HL-60 (cell line): ENCODE data around the gene PROZ.

ENCODE experiments used
- DNase-seq, 2 experiments: peaks; one replicate each; pipeline ENCODE4 v3.0.0-alpha.2; 2010 to 2020; ENCODE audit warnings: low read depth in 1 of 2, low spot score in 1 of 2
- H3K27ac ChIP-seq: fragments of 250-450 bp; sonication (Bioruptor Pico); replicated peaks from 2 replicates; pipeline ENCODE4 v1.5.1; 2020; ENCODE audit warnings: mild to moderate bottlenecking, moderate library complexity
- H3K27me3 ChIP-seq: fragments of 250-450 bp; sonication (Bioruptor Pico); 2 replicates; pipeline ENCODE4 v1.5.1; 2021; ENCODE audit warnings: mild to moderate bottlenecking, moderate library complexity; ENCODE audit not compliant: insufficient read depth, poor library complexity, severe bottlenecking
- H3K4me3 ChIP-seq: replicated peaks from 2 replicates; pipeline ENCODE4 v1.5.1; 2011; ENCODE audit warnings: mild to moderate bottlenecking, control low read depth, low read length; ENCODE audit not compliant: insufficient read depth
- CTCF ChIP-seq: IDR thresholded peaks from one replicate; pipeline ENCODE4 v1.5.1; 2011; ENCODE audit warnings: low read length, control low read depth, inconsistent platforms; ENCODE audit not compliant: insufficient read depth
- GABPA ChIP-seq: IDR thresholded peaks from 2 replicates; pipeline ENCODE4 v1.6.1; 2012; ENCODE audit warnings: low read depth
- POLR2AphosphoS5 ChIP-seq: IDR thresholded peaks from 2 replicates; pipeline ENCODE4 v1.6.1; 2012; ENCODE audit warnings: low read depth
- REST ChIP-seq: IDR thresholded peaks from 2 replicates; pipeline ENCODE4 v1.6.1; 2012; ENCODE audit warnings: low read depth; ENCODE audit not compliant: insufficient replicate concordance
- SPI1 ChIP-seq: IDR thresholded peaks from 2 replicates; pipeline ENCODE4 v1.6.1; 2012; ENCODE audit warnings: low read depth, mild to moderate bottlenecking, borderline replicate concordance

PROZ gene

GRCh38 chr13:113149711-113150549, 8.5 kb upstream of the PROZ start:
- TF ChIP-seq REST = no peak
- TF ChIP-seq POLR2AphosphoS5 = no peak
- no peak for TF ChIP-seq GABPA
- TF ChIP-seq CTCF = no peak
- no peak for TF ChIP-seq SPI1
- no peaks in the 10 kb centered on the region for H3K27me3 ChIP-seq
- no peak overlapping the region for H3K27ac ChIP-seq
- DNase-seq = no peak
- no peak overlapping the region for H3K4me3 ChIP-seq

- TF ChIP-seq GABPA (no peak), CTCF (no peak), REST (no peak), SPI1 (no peak), POLR2AphosphoS5 (no peak)
- H3K4me3 ChIP-seq = no peak overlapping the region
- DNase-seq = no peak
- H3K27me3 ChIP-seq = no peaks in the 10 kb centered on the region
- no peak overlapping the region for H3K27ac ChIP-seq
Measured at GRCh38 chr13:113150550-113151365, 7.7 kb upstream of the PROZ start.

- Histone ChIP-seq H3K27ac (no peak overlapping the region), H3K27me3 (no peaks in the 10 kb centered on the region), H3K4me3 (no peak overlapping the region)
- TF ChIP-seq POLR2AphosphoS5 = no peak
- TF ChIP-seq CTCF = no peak
- TF ChIP-seq GABPA = no peak
- no peak for TF ChIP-seq REST
- no peak for TF ChIP-seq SPI1
- DNase-seq = no peak
Measured at GRCh38 chr13:113151745-113152690, 6.4 kb upstream of the PROZ start.
